Small intestine (tissue), 7 donors: ENCODE data around the gene ZSWIM3. TPM values are rescaled to one million over a fixed set of nuclear protein-coding genes. Genes with fewer than 3 reads are reported as not detected.

Source experiments
- DNase-seq, 2 donors: peaks; one replicate each; pipeline versions ENCODE4 v3.0.0 to v3.0.0-alpha.2; 2013
- FAIRE-seq: peaks from 2 replicates; lab custom pipeline; 2012; peaks lifted over from hg19 to GRCh38; lab: Jason Lieb, UNC
- H3K27ac ChIP-seq, 3 donors: one replicate each; pipeline ENCODE4 v1.5.1; 2013; ENCODE audit warnings: low read length in 2 of 3, mild to moderate bottlenecking in 2 of 3, control low read depth in 1 of 3, inconsistent platforms in 1 of 3, low read depth in 1 of 3, moderate library complexity in 1 of 3
- H3K27me3 ChIP-seq, 3 donors: one replicate each; pipeline ENCODE4 v1.6.1; 2013; ENCODE audit warnings: low read length in 3 of 3, inconsistent platforms in 1 of 3; ENCODE audit not compliant: control insufficient read depth in 3 of 3, insufficient read depth in 3 of 3
- H3K36me3 ChIP-seq, 3 donors: one replicate each; pipeline ENCODE4 v1.6.1; 2013; ENCODE audit warnings: low read length in 3 of 3, inconsistent platforms in 1 of 3, low read depth in 1 of 3, mild to moderate bottlenecking in 1 of 3, moderate library complexity in 1 of 3; ENCODE audit not compliant: control insufficient read depth in 3 of 3, insufficient read depth in 2 of 3
- H3K4me1 ChIP-seq, 3 donors: one replicate each; pipeline ENCODE4 v1.6.1; 2013; ENCODE audit warnings: low read length in 2 of 3, inconsistent platforms in 1 of 3, low read depth in 1 of 3, mild to moderate bottlenecking in 1 of 3, moderate library complexity in 1 of 3; ENCODE audit not compliant: control insufficient read depth in 3 of 3, insufficient read depth in 2 of 3
- H3K4me3 ChIP-seq, 3 donors: one replicate each; pipeline ENCODE4 v1.5.1; 2013; ENCODE audit warnings: low read length in 3 of 3, control low read depth in 1 of 3, inconsistent platforms in 1 of 3, low read depth in 1 of 3, mild to moderate bottlenecking in 1 of 3, moderate library complexity in 1 of 3
- H3K9me3 ChIP-seq, 2 donors: one replicate each; pipeline ENCODE4 v1.6.1; 2013; ENCODE audit warnings: low read depth in 1 of 2, low read length in 1 of 2; ENCODE audit not compliant: control insufficient read depth in 2 of 2, insufficient read depth in 1 of 2
- WGBS, 3 donors: extraction: QIAGEN DNeasy Blood & Tissue Kit; methylation state at CpG; one replicate each; pipeline ENCODE4 v1.1.7; 2013; 5-methylcytosine and 5-hydroxymethylcytosine counted together
- polyA plus RNA-seq, 4 donors: library from polyadenylated mRNA; stranded (reverse) in 3 of 4; unstranded in 1 of 4; fragments of 200-250 nt in 3 of 4; fragments of 120-200 nt in 1 of 4; gene quantifications; one replicate each; pipeline versions ENCODE4 v1.2.1 to v1.2.3, GENCODE V29; 2013
- donor health status: healthy with polysubstance abuse.
- donor health status: control.
- donor health status: control.
- donor health status: Bipolar disorder and iron deficiency.
- donor health status: healthy.

Gene ZSWIM3
- polyA plus RNA-seq, 4 donors: 2.7 to 6.8 (median 4.1) TPM

- WGBS, 3 donors: 78 to 87% (median 83%) methylated on average over 12 of the region's 12 CpGs
Measured at GRCh38 chr20:45918779-45919537, 61.5 kb downstream of the ZSWIM3 start.

DNA sequence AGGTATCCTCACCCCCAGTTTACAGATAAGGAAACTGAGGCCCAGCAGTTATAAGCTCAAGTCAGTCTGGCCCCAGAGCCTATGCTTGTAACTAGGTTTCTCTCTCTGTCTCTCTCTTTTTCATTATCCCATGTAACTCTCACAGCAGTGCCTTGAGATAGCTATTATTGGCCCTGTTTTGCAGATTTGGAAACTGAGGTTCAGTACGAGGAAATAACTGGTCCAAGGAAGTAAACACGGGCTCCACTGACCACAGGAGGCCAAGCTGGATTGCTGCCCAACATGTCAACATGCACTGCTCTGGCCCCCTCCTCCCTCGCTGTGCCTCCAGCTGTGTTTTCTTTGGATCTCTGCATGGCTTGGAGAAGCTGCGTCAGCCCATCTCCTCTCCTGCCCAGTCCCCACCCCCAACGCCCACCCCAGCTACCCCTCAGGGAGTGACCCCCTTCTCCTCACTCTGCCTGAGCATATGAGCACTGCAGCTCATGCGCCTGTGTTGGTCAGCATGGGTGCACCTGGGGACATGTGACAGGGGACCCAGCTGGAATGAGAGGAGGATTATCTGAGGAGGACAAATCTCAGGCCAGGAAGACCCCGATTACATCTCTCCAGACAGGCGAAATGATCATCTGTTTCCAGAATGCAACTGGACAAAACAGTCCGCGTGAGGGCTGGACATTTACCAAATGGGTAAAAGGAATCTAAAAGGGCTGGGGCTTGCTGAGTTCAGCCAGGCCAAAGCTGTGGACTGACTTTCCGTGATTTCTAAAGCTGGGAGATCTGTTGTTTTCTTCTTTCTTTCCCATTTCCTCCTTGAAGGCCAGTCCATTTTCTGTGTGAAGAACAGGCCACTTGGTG lies 62.4 kb downstream of the ZSWIM3 start:
- 51 to 71% (median 63%) methylated on average over 11 of the region's 11 CpGs for WGBS, 3 donors
- no peaks in the 10 kb centered on the region for H3K27me3 ChIP-seq
- no peaks in the 10 kb centered on the region for H3K9me3 ChIP-seq
- peak overlapping the region in 2 of 3 donors; percentile 39 to 83 for H3K27ac ChIP-seq
- H3K4me3 ChIP-seq: no peak overlapping the region
- DNase-seq (no peak), FAIRE-seq (no peak)
- peaks cover 0 to 23% (median 0%) of the 10 kb centered on the region in 3 donors for H3K4me1 ChIP-seq
- H3K36me3 ChIP-seq: no peaks in the 10 kb centered on the region

More at GRCh38 chr20:45918779-45919537, 61.5 kb downstream of the ZSWIM3 start:
- FAIRE-seq: no peak
- peak overlapping the region in 2 of 3 donors; percentile 75 to 81 for H3K27ac ChIP-seq
- peak in 1 of 2 donors; percentile 22 for DNase-seq
- no peaks in the 10 kb centered on the region for H3K36me3 ChIP-seq
- H3K4me1 ChIP-seq: peaks cover 0 to 26% (median 0%) of the 10 kb centered on the region in 3 donors
- H3K4me3 ChIP-seq: no peak overlapping the region
- no peaks in the 10 kb centered on the region for H3K9me3 ChIP-seq
- H3K27me3 ChIP-seq: no peaks in the 10 kb centered on the region

GRCh38 chr20:45920462-45921336 lies 63.3 kb downstream of the ZSWIM3 start:
- no peak for DNase-seq
- WGBS, 3 donors: 75 to 77% (median 76%) methylated on average over 9 of the region's 9 CpGs
- Histone ChIP-seq H3K27ac (peak overlapping the region in 2 of 3 donors; percentile 39 to 83), H3K27me3 (no peaks in the 10 kb centered on the region), H3K36me3 (no peaks in the 10 kb centered on the region), H3K4me1 (peaks cover 0 to 23% (median 0%) of the 10 kb centered on the region in 3 donors), H3K4me3 (no peak overlapping the region), H3K9me3 (no peaks in the 10 kb centered on the region)
- no peak for FAIRE-seq

- Histone ChIP-seq H3K27ac (no peak overlapping the region), H3K9me3 (no peaks in the 10 kb centered on the region), H3K27me3 (no peaks in the 10 kb centered on the region), H3K4me1 (peaks cover 0 to 23% (median 0%) of the 10 kb centered on the region in 3 donors), H3K4me3 (no peak overlapping the region), H3K36me3 (no peaks in the 10 kb centered on the region)
- peak in 1 of 2 donors; percentile 42 for DNase-seq
- no peak for FAIRE-seq
- 41 to 78% (median 58%) methylated on average over 10 to 11 of the region's 11 CpGs for WGBS, 3 donors
Measured at GRCh38 chr20:45921337-45922189, 64.1 kb downstream of the ZSWIM3 start.

GRCh38 chr20:45924391-45925261 lies 67.2 kb downstream of the ZSWIM3 start:
- Histone ChIP-seq H3K36me3 (no peaks in the 10 kb centered on the region), H3K27me3 (no peaks in the 10 kb centered on the region), H3K4me1 (peaks cover 0 to 7% (median 0%) of the 10 kb centered on the region in 3 donors), H3K9me3 (no peaks in the 10 kb centered on the region), H3K4me3 (no peak overlapping the region), H3K27ac (peak overlapping the region in 2 of 3 donors; percentile 53 to 77)
- WGBS, 3 donors: 47 to 51% (median 47%) methylated on average over 21 of the region's 21 CpGs
- DNase-seq (peak; percentile 59 to 67), FAIRE-seq (no peak)

DNA sequence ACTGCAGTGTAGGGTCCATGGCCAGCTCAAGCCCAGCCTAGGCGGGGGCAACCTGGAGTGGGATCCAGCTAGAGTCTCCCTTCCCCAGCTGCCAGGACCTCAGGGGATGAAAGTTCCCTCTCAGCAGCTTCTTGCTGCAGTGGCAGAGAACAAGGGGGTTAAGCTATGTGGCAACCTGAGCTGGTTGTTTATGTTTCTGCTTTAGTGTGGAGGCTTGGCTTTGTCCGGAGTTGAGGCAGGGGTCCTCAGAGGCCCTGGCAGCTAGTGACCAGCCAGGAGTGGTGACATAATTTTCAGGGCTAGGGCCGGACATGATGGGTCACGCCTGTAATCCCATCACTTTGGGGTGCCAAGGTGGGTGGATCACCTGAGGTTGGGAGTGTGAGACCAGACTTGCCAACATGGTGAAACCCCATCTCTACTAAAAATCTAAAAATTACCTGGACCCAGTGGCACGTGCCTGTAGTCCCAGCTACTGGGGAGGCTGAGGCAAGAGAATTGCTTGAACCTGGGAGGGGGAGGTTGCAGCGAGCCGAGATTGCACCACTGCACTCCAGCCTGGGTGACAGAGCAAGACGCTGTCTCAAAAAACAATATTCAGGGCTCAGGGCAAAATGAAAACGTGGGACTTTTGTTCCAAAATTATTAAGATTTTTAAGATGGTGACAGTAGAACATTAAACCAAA lies 68.5 kb downstream of the ZSWIM3 start:
- FAIRE-seq: no peak
- 54 to 65% (median 63%) methylated on average over 9 of the region's 9 CpGs for WGBS, 3 donors
- H3K4me3 ChIP-seq: no peak overlapping the region

More for the DNA sequence above, 68.5 kb downstream of the ZSWIM3 start:
- Histone ChIP-seq H3K27ac (no peak overlapping the region), H3K36me3 (no peaks in the 10 kb centered on the region), H3K27me3 (no peaks in the 10 kb centered on the region), H3K4me1 (peaks cover 0 to 7% (median 0%) of the 10 kb centered on the region in 3 donors), H3K9me3 (no peaks in the 10 kb centered on the region)
- DNase-seq: no peak
